ENCODE measurements around the gene ZZZ3.

ZZZ3 gene

GRCh38 chr1:77642941-77643340 is 39.5 kb downstream of the ZZZ3 start:
- Histone ChIP-seq H3K27me3 (ENCODE audit: control insufficient read depth, insufficient read depth, low read length) (no peaks in the 10 kb centered on the region), H3K4me1 (no peaks in the 10 kb centered on the region), H3K9me3 (ENCODE audit: control insufficient read depth, low read length) (no peaks in the 10 kb centered on the region), H3K9ac (no peak overlapping the region), H3K4me2 (ENCODE audit: low read length) (no peak overlapping the region), H3K27ac (no peak overlapping the region), H2AFZ (no peak overlapping the region), H3K79me2 (peaks cover 28% of the 10 kb centered on the region), H3K36me3 (ENCODE audit: control insufficient read depth, insufficient read depth, low read length) (no peaks in the 10 kb centered on the region), H3K4me3 (ENCODE audit: low read depth, low read length) (no peak overlapping the region)
- TF ChIP-seq CTCF (IDR thresholded peaks at IDR 0.05) = no peak

- Histone ChIP-seq H3K79me2 (peaks cover 25% of the 10 kb centered on the region), H3K27me3 (ENCODE audit: control insufficient read depth, insufficient read depth, low read length) (no peaks in the 10 kb centered on the region), H3K9me3 (ENCODE audit: control insufficient read depth, low read length) (no peaks in the 10 kb centered on the region), H3K4me2 (ENCODE audit: low read length) (no peak overlapping the region), H3K27ac (no peak overlapping the region), H3K36me3 (ENCODE audit: control insufficient read depth, insufficient read depth, low read length) (no peaks in the 10 kb centered on the region), H3K9ac (no peak overlapping the region), H3K4me1 (no peaks in the 10 kb centered on the region), H3K4me3 (ENCODE audit: low read depth, low read length) (no peak overlapping the region), H2AFZ (no peak overlapping the region)
- no peak for TF ChIP-seq CTCF (IDR thresholded peaks at IDR 0.05)
Measured at GRCh38 chr1:77642196-77642595, 40.3 kb downstream of the ZZZ3 start.

- H3K36me3 ChIP-seq (ENCODE audit: control insufficient read depth, insufficient read depth, low read length) = no peaks in the 10 kb centered on the region
- no peak overlapping the region for H3K27ac ChIP-seq
- no peak overlapping the region for H3K4me2 ChIP-seq (ENCODE audit: low read length)
- H3K4me1 ChIP-seq = no peaks in the 10 kb centered on the region
- no peak overlapping the region for H3K9ac ChIP-seq
- no peak overlapping the region for H3K4me3 ChIP-seq (ENCODE audit: low read depth, low read length)
- no peaks in the 10 kb centered on the region for H3K27me3 ChIP-seq (ENCODE audit: control insufficient read depth, insufficient read depth, low read length)
- no peak overlapping the region for H2AFZ ChIP-seq
- no peaks in the 10 kb centered on the region for H3K9me3 ChIP-seq (ENCODE audit: control insufficient read depth, low read length)
- TF ChIP-seq CTCF (IDR thresholded peaks at IDR 0.05) = no peak
- peaks cover 8% of the 10 kb centered on the region for H3K79me2 ChIP-seq
Measured at GRCh38 chr1:77639557-77640069, 42.8 kb downstream of the ZZZ3 start.

- no peaks in the 10 kb centered on the region for H3K27me3 ChIP-seq (ENCODE audit: control insufficient read depth, insufficient read depth, low read length)
- no peak overlapping the region for H3K9ac ChIP-seq
- no peaks in the 10 kb centered on the region for H3K36me3 ChIP-seq (ENCODE audit: control insufficient read depth, insufficient read depth, low read length)
- H3K9me3 ChIP-seq (ENCODE audit: control insufficient read depth, low read length) = no peaks in the 10 kb centered on the region
- peaks cover 4% of the 10 kb centered on the region for H3K79me2 ChIP-seq
- no peak for TF ChIP-seq CTCF (IDR thresholded peaks at IDR 0.05)
- H3K4me1 ChIP-seq = no peaks in the 10 kb centered on the region
- H3K4me3 ChIP-seq (ENCODE audit: low read depth, low read length) = no peak overlapping the region
- H3K4me2 ChIP-seq (ENCODE audit: low read length) = no peak overlapping the region
- no peak overlapping the region for H3K27ac ChIP-seq
- no peak overlapping the region for H2AFZ ChIP-seq
Measured at GRCh38 chr1:77639056-77639455, 43.4 kb downstream of the ZZZ3 start.

- Histone ChIP-seq H3K27me3 (ENCODE audit: control insufficient read depth, insufficient read depth, low read length) (no peaks in the 10 kb centered on the region), H3K27ac (no peak overlapping the region), H3K4me3 (ENCODE audit: low read depth, low read length) (no peak overlapping the region), H3K4me2 (ENCODE audit: low read length) (no peak overlapping the region), H2AFZ (no peak overlapping the region), H3K4me1 (no peaks in the 10 kb centered on the region), H3K36me3 (ENCODE audit: control insufficient read depth, insufficient read depth, low read length) (no peaks in the 10 kb centered on the region), H3K79me2 (no peaks in the 10 kb centered on the region), H3K9ac (no peak overlapping the region), H3K9me3 (ENCODE audit: control insufficient read depth, low read length) (no peaks in the 10 kb centered on the region)
- no peak for TF ChIP-seq CTCF (IDR thresholded peaks at IDR 0.05)
Measured at GRCh38 chr1:77636864-77637263, 45.6 kb downstream of the ZZZ3 start.

Measured in parathyroid adenoma (tissue), 2 donors.